ENCODE measurements around the gene EP400. TPM values are rescaled to one million over a fixed set of nuclear protein-coding genes. Genes with fewer than 3 reads are reported as not detected.

EP400 gene
- total and polyA plus RNA-seq, 2 of the 4 experiments (the other 2 are of a cell fraction): 4.3 to 11.4 TPM

DNA sequence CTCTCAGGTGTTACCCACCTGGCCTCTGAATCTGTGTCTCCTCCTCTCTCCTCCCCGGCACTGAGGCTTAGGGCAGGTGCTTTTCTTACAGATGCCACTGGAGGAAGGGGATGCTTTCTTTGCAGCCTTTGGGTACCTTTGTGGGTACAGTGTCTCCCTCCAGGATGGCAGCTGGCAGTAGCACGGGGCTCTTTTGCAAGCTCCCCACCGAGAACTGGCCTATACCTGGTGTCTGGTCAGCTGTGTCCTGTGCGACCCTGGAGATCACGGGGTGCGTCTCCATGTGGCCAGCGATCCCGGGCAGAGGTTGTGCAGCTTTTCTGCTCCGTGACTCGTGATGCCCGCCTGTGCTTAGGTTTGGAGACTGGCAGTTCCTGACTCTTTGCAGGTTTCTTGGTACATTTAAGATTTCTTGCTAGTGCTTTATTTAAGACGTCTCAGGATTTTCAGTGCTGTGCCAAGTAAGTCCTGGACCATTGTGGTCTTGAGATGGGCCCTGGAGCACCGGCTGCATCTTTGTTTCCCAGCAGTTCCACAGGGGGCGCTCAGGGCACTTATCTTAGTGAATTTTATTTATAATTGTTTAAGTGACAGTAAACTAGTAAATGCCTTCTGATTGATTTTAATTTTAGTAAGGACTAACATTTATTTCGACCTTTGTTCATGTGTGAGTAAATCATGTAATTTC, 125.4 kb downstream of the EP400 start:
- no peak for ATAC-seq (ENCODE audit: low read depth)

More for the DNA sequence above, 125.4 kb downstream of the EP400 start:
- no TSS peak for BruUV-seq (replicated peaks)
- H3K36me3 ChIP-seq (ENCODE audit: control insufficient read depth, insufficient read depth, low read length): peaks cover 41% of the 10 kb centered on the region
- H3K4me1 ChIP-seq (ENCODE audit: control insufficient read depth, insufficient read depth, low read length): peaks cover 7% of the 10 kb centered on the region
- H2BK15ac ChIP-seq (ENCODE audit: low read depth, low read length): no peak overlapping the region
- intact Hi-C loops (cut with micrococcal nuclease) (no loop called here), in situ Hi-C loops (cut with MboI; ENCODE audit: low sequenced_read_pairs) (no loop called here), dilution Hi-C loops (cut with HindIII; ENCODE audit: low sequenced_read_pairs, unreplicated experiment) (no loop called here)
- H3K23ac ChIP-seq (ENCODE audit: low read depth, low read length): no peak overlapping the region
- 95% methylated on average over 10 of the region's 15 CpGs; no CpG with 5 or more reads in 1 of the 2 experiments for WGBS, 2 experiments (ENCODE audit: extremely low coverage in 2 of 2, insufficient read length in 1 of 2)
- H4K20me1 ChIP-seq (ENCODE audit: insufficient read depth, low read length): peaks cover 4% of the 10 kb centered on the region; the same call in 1 of the 2 replicates
- H2AK9ac ChIP-seq (replicated peaks; ENCODE audit: low read depth, low read length, poor library complexity): no peak overlapping the region
- no peak overlapping the region for H2AFZ ChIP-seq (replicated peaks; ENCODE audit: low read length, poor library complexity)
- no peak overlapping the region for H3K14ac ChIP-seq (replicated peaks; ENCODE audit: low read depth, low read length)
- no peak overlapping the region for H4K91ac ChIP-seq (ENCODE audit: insufficient read depth, low read depth, low read length)
- TF ChIP-seq, protein P1, sequence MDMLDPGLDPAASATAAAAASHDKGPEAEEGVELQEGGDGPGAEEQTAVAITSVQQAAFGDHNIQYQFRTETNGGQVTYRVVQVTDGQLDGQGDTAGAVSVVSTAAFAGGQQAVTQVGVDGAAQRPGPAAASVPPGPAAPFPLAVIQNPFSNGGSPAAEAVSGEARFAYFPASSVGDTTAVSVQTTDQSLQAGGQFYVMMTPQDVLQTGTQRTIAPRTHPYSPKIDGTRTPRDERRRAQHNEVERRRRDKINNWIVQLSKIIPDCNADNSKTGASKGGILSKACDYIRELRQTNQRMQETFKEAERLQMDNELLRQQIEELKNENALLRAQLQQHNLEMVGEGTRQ (IDR thresholded peaks at IDR 0.05; ENCODE audit: low read depth, low read length): no peak
- TF ChIP-seq MXI1 (IDR thresholded peaks at IDR 0.05; ENCODE audit: borderline replicate concordance, low read depth, low read length): no peak
- no peak for TF ChIP-seq RCOR1 (IDR thresholded peaks at IDR 0.05; ENCODE audit: insufficient replicate concordance, low read length)
- no peak for TF ChIP-seq NFE2L2 (IDR thresholded peaks at IDR 0.05; ENCODE audit: low read depth, low read length)
- TF ChIP-seq, protein P2, sequence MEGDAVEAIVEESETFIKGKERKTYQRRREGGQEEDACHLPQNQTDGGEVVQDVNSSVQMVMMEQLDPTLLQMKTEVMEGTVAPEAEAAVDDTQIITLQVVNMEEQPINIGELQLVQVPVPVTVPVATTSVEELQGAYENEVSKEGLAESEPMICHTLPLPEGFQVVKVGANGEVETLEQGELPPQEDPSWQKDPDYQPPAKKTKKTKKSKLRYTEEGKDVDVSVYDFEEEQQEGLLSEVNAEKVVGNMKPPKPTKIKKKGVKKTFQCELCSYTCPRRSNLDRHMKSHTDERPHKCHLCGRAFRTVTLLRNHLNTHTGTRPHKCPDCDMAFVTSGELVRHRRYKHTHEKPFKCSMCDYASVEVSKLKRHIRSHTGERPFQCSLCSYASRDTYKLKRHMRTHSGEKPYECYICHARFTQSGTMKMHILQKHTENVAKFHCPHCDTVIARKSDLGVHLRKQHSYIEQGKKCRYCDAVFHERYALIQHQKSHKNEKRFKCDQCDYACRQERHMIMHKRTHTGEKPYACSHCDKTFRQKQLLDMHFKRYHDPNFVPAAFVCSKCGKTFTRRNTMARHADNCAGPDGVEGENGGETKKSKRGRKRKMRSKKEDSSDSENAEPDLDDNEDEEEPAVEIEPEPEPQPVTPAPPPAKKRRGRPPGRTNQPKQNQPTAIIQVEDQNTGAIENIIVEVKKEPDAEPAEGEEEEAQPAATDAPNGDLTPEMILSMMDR (conservative IDR thresholded peaks at IDR 0.05; ENCODE audit: low read depth, low read length): peak; percentile 29; the same call in 1 of the 2 replicates
- TF ChIP-seq CHD1 (IDR thresholded peaks at IDR 0.05; ENCODE audit: low read depth, low read length): no peak
- ChIA-PET CTCF (no interaction called here), POLR2A (ENCODE audit: unreplicated experiment) (no interaction called here)
- no peak overlapping the region for H3K18ac ChIP-seq (ENCODE audit: low read depth, low read length)
- DNase-seq: no peak
- H3K56ac ChIP-seq (ENCODE audit: extremely low read depth, insufficient read depth, low read length): no peak overlapping the region
- no peak overlapping the region for H3K4me2 ChIP-seq (ENCODE audit: low read depth, low read length)
- no peak overlapping the region for H3K9ac ChIP-seq (ENCODE audit: low read depth, low read length)
- H4K5ac ChIP-seq (ENCODE audit: low read depth, low read length): no peak overlapping the region
- no peak overlapping the region for H2BK20ac ChIP-seq (ENCODE audit: low read depth, low read length)
- H3K4ac ChIP-seq (ENCODE audit: low read depth, low read length): no peak overlapping the region
- H3K9me1 ChIP-seq (ENCODE audit: insufficient read depth, low read length): peaks cover 4% of the 10 kb centered on the region; the same call in 1 of the 2 replicates
- peaks cover 0 to 11% of the 10 kb centered on the region in 2 experiments; a peak in 2 of 4 replicates for H3K79me1 ChIP-seq (ENCODE audit: low read depth in 1 of 2, low read length in 2 of 2)
- H3K9me3 ChIP-seq (ENCODE audit: control insufficient read depth, insufficient read depth, low read length): no peaks in the 10 kb centered on the region
- H4K8ac ChIP-seq (ENCODE audit: low read depth in 2 of 2, low read length in 2 of 2): no peak overlapping the region
- H2AK5ac ChIP-seq (ENCODE audit: low read depth, low read length): no peak overlapping the region
- no peak overlapping the region for H2BK5ac ChIP-seq (ENCODE audit: low read depth, low read length, poor library complexity, severe bottlenecking)
- H3K27ac ChIP-seq (ENCODE audit: insufficient read depth, low read length): no peak overlapping the region
- no peak overlapping the region for H2BK120ac ChIP-seq (ENCODE audit: low read depth, low read length)
- no peaks in the 10 kb centered on the region for H3K27me3 ChIP-seq (ENCODE audit: control insufficient read depth, insufficient read depth, low read length)
- no peak overlapping the region for H3K4me3 ChIP-seq (ENCODE audit: insufficient read depth, low read depth, low read length)
